KOPT-K1 (cell line): Measurements from ENCODE around the gene DACH1.

Experiments
- H3K27ac ChIP-seq: fragments of 200-600 bp; sonication (generic); 2 replicates; pipeline ENCODE4 v1.5.1; 2016; ENCODE audit warnings: antibody characterized with exemption, mild to moderate bottlenecking, low read depth, low read length; ENCODE audit not compliant: poor library complexity, severe bottlenecking
- H3K36me3 ChIP-seq: fragments of 200-600 bp; sonication (generic); 2 replicates; pipeline ENCODE4 v1.5.1; 2017; ENCODE audit warnings: antibody characterized with exemption, mild to moderate bottlenecking, low read length, moderate library complexity; ENCODE audit not compliant: insufficient read depth
- H3K9me3 ChIP-seq: fragments of 200-600 bp; sonication (generic); 2 replicates; pipeline ENCODE4 v1.5.1; 2017; ENCODE audit warnings: antibody characterized with exemption, low read length, mild to moderate bottlenecking; ENCODE audit not compliant: insufficient read depth, poor library complexity, severe bottlenecking

DACH1 gene

GRCh38 chr13:71873418-71874247 is 6.6 kb upstream of the DACH1 start:
- no peak overlapping the region for H3K27ac ChIP-seq
- H3K36me3 ChIP-seq = no peaks in the 10 kb centered on the region

GRCh38 chr13:71871844-71872243 is 4.8 kb upstream of the DACH1 start:
- no peak overlapping the region for H3K27ac ChIP-seq
- H3K36me3 ChIP-seq = no peaks in the 10 kb centered on the region
- H3K9me3 ChIP-seq = no peaks in the 10 kb centered on the region

More at GRCh38 chr13:71873418-71874247, 6.6 kb upstream of the DACH1 start:
- no peaks in the 10 kb centered on the region for H3K9me3 ChIP-seq

- Histone ChIP-seq H3K36me3 (no peaks in the 10 kb centered on the region), H3K9me3 (no peaks in the 10 kb centered on the region), H3K27ac (no peak overlapping the region)
These were observed 4.3 kb upstream of the DACH1 start for GRCh38 chr13:71871176-71871754.

GRCh38 chr13:71870100-71870499 is 3.1 kb upstream of the DACH1 start:
- Histone ChIP-seq H3K9me3 (no peaks in the 10 kb centered on the region), H3K27ac (no peak overlapping the region), H3K36me3 (no peaks in the 10 kb centered on the region)

- no peaks in the 10 kb centered on the region for H3K36me3 ChIP-seq
- no peaks in the 10 kb centered on the region for H3K9me3 ChIP-seq
- no peak overlapping the region for H3K27ac ChIP-seq
These were observed 2.3 kb upstream of the DACH1 start for GRCh38 chr13:71869274-71869673.

GRCh38 chr13:71866335-71867130 is 471 bp downstream of the DACH1 start:
- Histone ChIP-seq H3K36me3 (no peaks in the 10 kb centered on the region), H3K27ac (no peak overlapping the region), H3K9me3 (no peaks in the 10 kb centered on the region)

- Histone ChIP-seq H3K36me3 (no peaks in the 10 kb centered on the region), H3K9me3 (no peaks in the 10 kb centered on the region), H3K27ac (no peak overlapping the region)
These were observed 1.1 kb downstream of the DACH1 start for GRCh38 chr13:71865874-71866334.

- H3K36me3 ChIP-seq = no peaks in the 10 kb centered on the region
- no peaks in the 10 kb centered on the region for H3K9me3 ChIP-seq
- no peak overlapping the region for H3K27ac ChIP-seq
These were observed 1.8 kb downstream of the DACH1 start for GRCh38 chr13:71864986-71865873.

GRCh38 chr13:71864094-71864985 is 2.7 kb downstream of the DACH1 start:
- Histone ChIP-seq H3K36me3 (no peaks in the 10 kb centered on the region), H3K27ac (no peak overlapping the region), H3K9me3 (no peaks in the 10 kb centered on the region)

- Histone ChIP-seq H3K27ac (no peak overlapping the region), H3K36me3 (no peaks in the 10 kb centered on the region), H3K9me3 (no peaks in the 10 kb centered on the region)
These were observed 3.6 kb downstream of the DACH1 start for GRCh38 chr13:71863254-71863865.

- Histone ChIP-seq H3K9me3 (no peaks in the 10 kb centered on the region), H3K27ac (no peak overlapping the region), H3K36me3 (no peaks in the 10 kb centered on the region)
These were observed 4.5 kb downstream of the DACH1 start for GRCh38 chr13:71862459-71862943.

GRCh38 chr13:71861769-71862458 is 5.1 kb downstream of the DACH1 start:
- no peaks in the 10 kb centered on the region for H3K9me3 ChIP-seq
- no peaks in the 10 kb centered on the region for H3K36me3 ChIP-seq
- H3K27ac ChIP-seq = no peak overlapping the region
